Activated T-cell treated with anti-CD3 and anti-CD28 coated beads, Interleukin-2, amount 50 U/mL, for 4 hours (primary cell): ENCODE measurements around the gene TBC1D1. TPM values are rescaled to one million over a fixed set of nuclear protein-coding genes. Genes with fewer than 3 reads are reported as not detected.
"Not testable (repeated sequence)": the region's sequence is repeated elsewhere in the genome, so short reads cannot be mapped to it uniquely, and the experiment has no call there.

Experiments
- ATAC-seq, 2 donors: fragments of 200-7000 bp; cut with Tn5 transposase; one replicate each; pipeline ENCODE4 v1.10.0; 2021
- DNase-seq: peaks from one replicate; pipeline ENCODE4 v3.0.0-alpha.2; 2020
- H3K27me3 Mint-ChIP-seq: one replicate; pipeline ENCODE4 v1.8.0; 2021; ENCODE audit warnings: low read depth, mixed read lengths
- H3K36me3 Mint-ChIP-seq: one replicate; pipeline ENCODE4 v1.8.0; 2022; ENCODE audit warnings: mixed read lengths; ENCODE audit not compliant: insufficient read depth
- H3K4me1 Mint-ChIP-seq: one replicate; pipeline ENCODE4 v1.8.0; 2021; ENCODE audit warnings: low read depth, mixed read lengths
- H3K4me3 Mint-ChIP-seq: one replicate; pipeline ENCODE4 v1.8.0; 2021; ENCODE audit warnings: mild to moderate bottlenecking, moderate library complexity, mixed read lengths
- H3K9me3 Mint-ChIP-seq: one replicate; pipeline ENCODE4 v1.8.0; 2021; ENCODE audit warnings: mixed read lengths
- total RNA-seq, 3 donors: library from RNA; stranded (reverse); gene quantifications; one replicate each; pipeline ENCODE4 v1.2.1, GENCODE V29; 2021

The TBC1D1 gene
- total RNA-seq, 3 donors from 2014 or later, result 29.4 to 42.0 (median 38.8) TPM

DNA sequence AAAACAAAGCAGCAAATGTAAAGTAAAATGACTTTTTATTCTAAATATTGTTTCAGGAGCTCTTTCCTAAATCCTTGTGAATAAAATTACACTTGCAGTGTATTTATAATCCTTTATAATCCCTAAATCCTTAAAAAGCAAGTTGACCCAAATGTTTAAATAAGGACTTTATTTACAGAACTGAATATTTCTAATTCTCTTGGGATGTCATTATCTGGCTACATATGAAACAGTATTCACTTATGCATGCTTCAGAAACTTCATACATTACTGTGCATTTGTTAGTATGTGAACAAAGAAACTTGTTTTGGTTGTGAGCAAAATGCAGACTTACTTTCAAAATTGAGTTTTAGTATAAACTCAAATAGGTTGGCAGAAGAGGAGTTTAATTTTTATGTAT is 118.5 kb downstream of the TBC1D1 start:
- Mint-ChIP-seq H3K4me1 (peaks cover 29% of the 10 kb centered on the region), H3K27me3 (no peaks in the 10 kb centered on the region), H3K36me3 (peaks cover 1% of the 10 kb centered on the region), H3K4me3 (no peak overlapping the region), H3K9me3 (no peaks in the 10 kb centered on the region)
- ATAC-seq (no peak), DNase-seq (no peak)

DNA sequence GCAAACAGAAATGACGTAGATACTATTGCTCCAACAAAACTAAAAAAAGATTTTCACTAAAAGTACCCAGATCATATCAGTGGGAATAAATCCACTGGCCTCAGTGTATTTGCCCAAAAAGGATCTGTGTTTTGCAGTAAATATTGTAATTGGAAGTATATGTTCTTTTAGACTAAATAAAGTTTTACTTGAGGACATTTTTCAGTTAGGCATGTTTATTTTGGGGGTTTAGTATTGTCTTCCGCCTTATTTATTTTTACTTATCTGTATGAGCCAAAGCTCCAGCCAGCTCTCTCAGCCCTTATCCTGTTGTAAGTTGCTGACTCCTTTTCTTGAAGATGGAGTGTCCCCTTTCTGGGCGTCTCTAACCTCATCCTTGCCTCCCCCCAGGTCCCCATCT is 119.1 kb downstream of the TBC1D1 start:
- peaks cover 25% of the 10 kb centered on the region for H3K4me1 Mint-ChIP-seq
- H3K27me3 Mint-ChIP-seq, result no peaks in the 10 kb centered on the region
- no peaks in the 10 kb centered on the region for H3K9me3 Mint-ChIP-seq
- H3K36me3 Mint-ChIP-seq, result peaks cover 4% of the 10 kb centered on the region
- DNase-seq (no peak), ATAC-seq (no peak)
- H3K4me3 Mint-ChIP-seq, result no peak overlapping the region

DNA sequence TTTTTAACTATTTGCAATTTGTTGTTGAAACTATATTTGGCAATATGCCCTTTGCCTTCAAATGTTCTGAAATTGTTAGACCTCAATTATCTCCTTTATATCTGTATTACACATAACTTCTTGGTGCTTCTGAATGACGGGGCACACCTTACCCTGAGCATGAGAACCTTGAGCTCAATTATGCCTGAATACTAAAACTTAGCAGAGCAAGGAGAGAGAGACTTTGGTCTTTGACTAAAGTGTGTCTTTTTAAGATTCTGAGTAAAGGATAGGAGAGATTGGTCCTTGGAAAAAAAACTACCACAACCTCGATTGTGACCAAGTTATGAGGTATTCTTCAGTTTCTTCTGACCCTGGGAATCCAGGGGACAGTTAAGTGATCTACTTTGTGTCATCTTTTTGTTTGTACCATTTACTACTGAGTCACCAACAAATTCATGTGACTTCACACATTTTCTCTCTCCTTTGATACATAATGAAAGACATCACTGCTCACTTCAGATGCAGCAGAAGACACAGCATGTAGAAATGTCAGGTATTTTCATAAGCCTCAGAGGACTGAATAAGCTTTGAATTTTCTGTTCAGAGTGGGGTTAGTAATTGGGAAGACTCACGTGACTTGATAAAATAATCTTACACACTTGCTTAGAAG is 120.8 kb downstream of the TBC1D1 start:
- Mint-ChIP-seq H3K4me1 (peaks cover 21% of the 10 kb centered on the region), H3K27me3 (no peaks in the 10 kb centered on the region), H3K9me3 (no peaks in the 10 kb centered on the region), H3K36me3 (peaks cover 7% of the 10 kb centered on the region), H3K4me3 (no peak overlapping the region)
- DNase-seq, result no peak
- ATAC-seq, result peak; percentile 55 to 65

DNA sequence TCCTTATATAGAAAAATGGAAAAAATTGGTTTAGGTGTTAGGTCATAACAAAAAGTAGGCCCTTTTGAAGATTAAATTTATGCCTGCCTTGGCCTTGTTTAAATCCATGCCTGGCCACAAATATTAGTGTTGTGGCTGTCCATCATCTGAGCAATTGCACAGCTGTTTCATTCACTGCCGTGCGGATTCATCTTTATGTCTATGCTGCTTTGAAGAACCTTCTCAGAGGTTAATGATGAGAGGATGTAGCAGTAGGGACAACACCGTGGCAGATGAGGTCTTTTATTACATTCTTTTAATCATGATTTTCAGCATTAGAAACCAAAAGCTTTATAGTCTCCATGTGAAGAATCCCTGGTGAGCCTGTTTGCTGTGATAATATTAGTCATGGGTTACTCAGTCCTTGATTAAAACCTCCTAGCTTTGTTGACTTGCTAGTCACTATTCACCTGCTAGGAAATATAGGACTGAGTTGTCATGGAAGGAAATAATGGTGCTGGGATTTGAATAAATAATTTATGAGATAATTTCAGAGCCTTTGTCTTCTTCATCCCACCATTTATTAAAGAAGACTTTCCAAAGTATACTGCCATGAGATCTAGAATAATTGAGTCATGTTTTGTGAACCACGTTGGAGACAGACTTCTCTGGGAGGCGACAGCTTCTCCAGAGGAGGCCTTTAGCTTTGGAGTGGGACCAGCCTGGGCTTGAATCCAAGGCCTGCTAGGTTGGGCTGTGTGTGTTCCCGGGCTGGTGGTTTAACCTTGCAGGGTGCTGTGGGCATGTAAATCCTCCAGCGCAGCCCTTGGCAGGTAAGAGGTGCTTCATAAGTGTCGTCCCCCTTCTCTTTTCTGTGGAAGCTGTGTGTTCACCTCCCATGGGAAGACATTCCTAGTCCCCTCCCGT is 122.8 kb downstream of the TBC1D1 start:
- no peak overlapping the region for H3K4me3 Mint-ChIP-seq
- no peaks in the 10 kb centered on the region for H3K9me3 Mint-ChIP-seq
- H3K36me3 Mint-ChIP-seq, result peaks cover 10% of the 10 kb centered on the region
- peaks cover 10% of the 10 kb centered on the region for H3K4me1 Mint-ChIP-seq
- H3K27me3 Mint-ChIP-seq, result no peaks in the 10 kb centered on the region
- ATAC-seq (peak; percentile 28 to 37), DNase-seq (no peak)

DNA sequence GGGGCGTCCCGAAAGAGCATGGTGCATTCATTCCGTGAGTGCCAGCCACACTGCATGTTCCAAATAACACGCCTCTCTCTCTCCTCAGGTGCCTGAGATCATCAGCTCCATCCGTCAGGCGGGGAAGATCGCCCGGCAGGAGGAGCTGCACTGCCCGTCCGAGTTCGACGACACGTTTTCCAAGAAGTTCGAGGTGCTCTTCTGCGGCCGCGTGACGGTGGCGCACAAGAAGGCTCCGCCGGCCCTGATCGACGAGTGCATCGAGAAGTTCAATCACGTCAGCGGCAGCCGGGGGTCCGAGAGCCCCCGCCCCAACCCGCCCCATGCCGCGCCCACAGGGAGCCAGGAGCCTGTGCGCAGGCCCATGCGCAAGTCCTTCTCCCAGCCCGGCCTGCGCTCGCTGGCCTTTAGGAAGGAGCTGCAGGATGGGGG is 123.6 kb downstream of the TBC1D1 start:
- ATAC-seq (no peak), DNase-seq (no peak)
- Mint-ChIP-seq H3K27me3 (no peaks in the 10 kb centered on the region), H3K36me3 (peaks cover 10% of the 10 kb centered on the region), H3K9me3 (no peaks in the 10 kb centered on the region), H3K4me3 (no peak overlapping the region), H3K4me1 (peaks cover 8% of the 10 kb centered on the region)

DNA sequence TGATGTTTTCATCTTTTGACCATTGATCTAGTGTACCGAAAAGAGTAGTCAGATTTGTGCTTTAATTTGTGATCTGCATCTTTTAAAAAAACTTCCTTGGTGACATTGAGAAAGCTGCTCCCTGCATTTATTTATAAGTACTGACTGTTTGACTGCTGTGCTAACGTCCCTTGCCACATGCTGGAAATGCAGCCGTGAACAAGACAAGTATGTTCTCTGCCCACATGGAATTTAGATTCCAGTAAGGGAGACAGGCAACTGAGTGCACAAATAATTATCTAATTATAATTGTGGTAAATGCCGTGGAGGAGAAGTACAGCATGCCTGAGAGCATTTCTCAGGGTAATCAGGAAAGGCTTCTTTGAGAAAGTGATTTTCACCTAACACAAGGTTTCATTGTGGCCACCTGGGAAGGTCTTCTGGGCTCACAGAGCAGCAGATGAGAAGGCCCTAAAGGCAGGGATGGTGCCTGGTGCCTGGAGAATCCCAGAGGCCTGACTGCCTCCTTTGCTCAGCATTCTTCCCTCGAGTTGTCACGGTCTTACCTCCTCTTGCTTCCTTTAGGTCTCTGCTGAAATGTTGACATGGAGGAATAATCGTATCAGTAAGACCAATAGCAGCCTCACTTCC is 125.1 kb downstream of the TBC1D1 start:
- peaks cover 16% of the 10 kb centered on the region for H3K36me3 Mint-ChIP-seq
- no peaks in the 10 kb centered on the region for H3K27me3 Mint-ChIP-seq
- no peak for ATAC-seq
- no peak overlapping the region for H3K4me3 Mint-ChIP-seq
- H3K4me1 Mint-ChIP-seq, result peaks cover 3% of the 10 kb centered on the region
- peaks cover 3% of the 10 kb centered on the region for H3K9me3 Mint-ChIP-seq
- DNase-seq, result no peak

DNA sequence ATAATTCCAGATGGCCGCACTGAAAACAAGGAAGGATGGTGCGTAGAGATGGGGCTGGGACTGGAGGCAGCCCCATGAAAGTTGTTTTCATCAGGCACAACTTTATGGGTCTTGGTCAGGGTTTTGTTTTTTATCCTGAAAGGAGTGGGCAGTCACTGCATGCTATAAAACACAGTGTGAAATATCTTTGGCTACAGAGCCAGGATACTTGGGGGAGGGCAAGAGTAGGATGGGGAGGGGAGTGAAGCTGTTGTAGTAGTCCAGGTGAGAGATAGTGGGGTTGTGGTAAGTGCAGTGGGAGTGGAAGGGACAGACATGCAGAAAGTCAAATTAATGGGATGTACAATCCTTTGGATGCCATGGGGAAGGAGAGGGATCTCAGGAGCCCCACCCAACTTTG is 125.8 kb downstream of the TBC1D1 start:
- ATAC-seq (no peak), DNase-seq (no peak)
- Mint-ChIP-seq H3K4me1 (peaks cover 2% of the 10 kb centered on the region), H3K4me3 (no peak overlapping the region), H3K27me3 (no peaks in the 10 kb centered on the region), H3K36me3 (peaks cover 23% of the 10 kb centered on the region), H3K9me3 (peaks cover 4% of the 10 kb centered on the region)

DNA sequence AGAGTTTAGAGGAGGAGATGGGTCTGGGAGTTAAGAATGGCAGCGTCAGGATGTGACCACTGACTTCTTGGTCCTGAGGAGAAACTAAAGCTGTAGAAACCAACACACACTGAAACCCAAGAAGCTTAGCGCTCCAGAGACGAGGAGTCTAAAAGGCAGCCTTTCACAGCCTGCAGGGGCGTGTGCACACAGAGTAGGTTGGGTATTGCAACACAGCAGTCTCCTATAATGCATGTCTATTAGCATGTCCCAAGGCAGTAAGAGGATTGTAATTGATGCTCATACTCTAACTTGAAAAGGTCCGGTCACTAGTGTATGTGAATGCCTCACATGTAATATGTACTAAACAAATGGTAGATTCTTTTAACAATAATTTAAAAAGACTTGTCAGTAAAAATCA is 126.7 kb downstream of the TBC1D1 start:
- Mint-ChIP-seq H3K27me3 (no peaks in the 10 kb centered on the region), H3K4me3 (no peak overlapping the region), H3K9me3 (peaks cover 4% of the 10 kb centered on the region), H3K4me1 (peaks cover 3% of the 10 kb centered on the region), H3K36me3 (peaks cover 30% of the 10 kb centered on the region)
- DNase-seq (no peak), ATAC-seq (no peak)

DNA sequence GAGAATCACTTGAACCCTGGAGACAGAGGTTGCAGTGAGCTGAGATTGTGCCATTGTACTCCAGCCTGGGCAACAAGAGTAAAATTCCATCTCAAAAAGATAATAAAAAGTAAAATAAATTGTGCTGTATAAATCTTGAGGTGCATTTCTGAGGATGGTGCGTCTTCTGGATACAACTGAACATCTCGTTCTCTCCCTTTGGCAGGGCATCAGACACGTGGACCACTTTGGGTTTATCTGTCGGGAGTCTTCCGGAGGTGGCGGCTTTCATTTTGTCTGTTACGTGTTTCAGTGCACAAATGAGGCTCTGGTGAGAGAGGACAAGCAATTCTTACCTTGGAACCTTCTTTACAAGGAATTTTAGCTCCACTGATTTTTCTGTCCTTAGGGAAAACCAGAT is 129.5 kb downstream of the TBC1D1 start:
- H3K4me3 Mint-ChIP-seq, result no peak overlapping the region
- peaks cover 4% of the 10 kb centered on the region for H3K9me3 Mint-ChIP-seq
- H3K36me3 Mint-ChIP-seq, result peaks cover 30% of the 10 kb centered on the region
- DNase-seq, result no peak
- H3K27me3 Mint-ChIP-seq, result no peaks in the 10 kb centered on the region
- no peak for ATAC-seq
- H3K4me1 Mint-ChIP-seq, result peaks cover 3% of the 10 kb centered on the region

DNA sequence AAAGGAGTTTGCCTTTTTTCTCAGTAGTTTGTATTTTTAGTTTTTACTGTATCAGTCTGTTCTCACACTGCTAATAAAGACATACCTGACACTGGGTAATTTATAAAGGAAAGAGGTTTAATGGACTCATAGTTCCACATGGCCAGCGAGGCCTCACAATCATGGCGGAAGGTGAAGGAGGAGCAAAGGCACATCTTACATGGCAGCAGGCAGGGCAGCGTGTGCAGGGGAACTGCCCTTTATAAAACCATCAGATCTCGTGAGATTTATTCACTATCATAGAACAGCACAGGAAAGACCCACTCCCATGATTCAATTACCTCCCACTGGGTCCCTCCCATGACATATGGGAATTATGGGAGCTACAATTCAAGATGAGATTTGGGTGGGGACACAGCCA is 130.1 kb downstream of the TBC1D1 start:
- H3K9me3 Mint-ChIP-seq, ATAC-seq, H3K27me3 Mint-ChIP-seq, DNase-seq, H3K4me3 Mint-ChIP-seq, H3K4me1 Mint-ChIP-seq: not testable (repeated sequence)
- peaks cover 32% of the 10 kb centered on the region for H3K36me3 Mint-ChIP-seq

DNA sequence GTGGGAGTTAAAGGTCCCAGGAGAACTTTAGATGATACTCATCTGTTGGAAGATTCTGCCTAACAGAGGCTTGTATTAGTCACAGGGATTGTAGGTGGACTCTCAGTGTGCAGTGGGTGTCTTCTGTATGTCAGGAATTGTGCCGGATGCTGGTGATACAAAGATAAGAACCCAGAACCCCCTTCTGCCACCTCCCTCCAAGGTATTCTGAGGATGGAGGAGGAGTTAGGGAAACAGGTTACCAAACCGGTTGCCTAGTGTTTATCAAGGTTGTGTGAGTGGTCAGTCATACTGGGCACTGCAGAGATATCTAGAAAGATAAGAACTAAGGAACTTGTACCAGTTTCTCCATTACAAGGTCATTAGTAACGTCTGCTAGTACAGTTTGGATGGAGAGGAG is 130.9 kb downstream of the TBC1D1 start:
- no peak for DNase-seq
- peaks cover 3% of the 10 kb centered on the region for H3K4me1 Mint-ChIP-seq

DNA sequence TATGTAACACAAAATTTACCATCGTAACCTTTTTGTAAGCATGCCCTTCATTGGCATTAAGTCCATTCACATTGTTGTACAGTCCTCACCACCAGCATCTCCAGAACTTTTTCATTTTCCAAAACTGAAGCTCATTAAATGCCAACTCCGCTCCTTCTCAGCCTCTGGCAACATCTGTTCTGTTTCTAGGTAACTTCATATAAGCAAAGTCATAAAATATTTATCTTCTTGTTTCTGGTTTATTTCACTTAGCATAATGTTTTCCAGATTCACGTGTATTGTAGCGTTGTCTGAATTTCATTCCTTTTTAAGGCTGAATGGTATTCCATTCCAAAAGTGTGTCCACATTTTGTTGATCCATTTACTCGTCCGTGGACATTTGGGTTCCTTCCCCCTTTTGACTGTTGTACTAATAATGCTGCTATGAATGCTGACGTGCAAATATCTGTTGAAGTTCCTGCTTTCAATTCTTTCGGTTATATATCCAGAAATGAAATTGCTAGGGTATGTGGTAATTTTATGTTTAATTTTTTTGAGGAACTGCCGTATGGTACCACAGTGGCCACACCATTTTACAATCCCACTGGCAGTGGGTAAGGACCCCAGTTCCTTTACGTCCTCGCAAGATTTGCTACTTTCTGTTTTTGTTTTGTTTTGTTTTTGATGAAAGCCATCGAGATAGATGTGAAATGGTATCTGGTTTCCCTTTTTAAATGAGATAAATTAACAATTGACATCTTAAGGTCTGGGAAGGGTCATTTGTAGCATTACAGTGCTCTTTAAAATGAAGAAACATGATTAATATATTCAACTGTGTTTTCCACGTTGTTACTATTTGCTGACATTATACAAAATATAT is 132.7 kb downstream of the TBC1D1 start:
- H3K36me3 Mint-ChIP-seq, result peaks cover 29% of the 10 kb centered on the region
- H3K9me3 Mint-ChIP-seq, result peaks cover 4% of the 10 kb centered on the region
- no peak overlapping the region for H3K4me3 Mint-ChIP-seq
- no peak for DNase-seq
- H3K4me1 Mint-ChIP-seq, result peaks cover 3% of the 10 kb centered on the region
- no peaks in the 10 kb centered on the region for H3K27me3 Mint-ChIP-seq
- ATAC-seq, result no peak

More for the DNA sequence above, 130.9 kb downstream of the TBC1D1 start:
- Mint-ChIP-seq H3K9me3 (peaks cover 4% of the 10 kb centered on the region), H3K36me3 (peaks cover 32% of the 10 kb centered on the region), H3K4me3 (no peak overlapping the region), H3K27me3 (no peaks in the 10 kb centered on the region)
- no peak for ATAC-seq

DNA sequence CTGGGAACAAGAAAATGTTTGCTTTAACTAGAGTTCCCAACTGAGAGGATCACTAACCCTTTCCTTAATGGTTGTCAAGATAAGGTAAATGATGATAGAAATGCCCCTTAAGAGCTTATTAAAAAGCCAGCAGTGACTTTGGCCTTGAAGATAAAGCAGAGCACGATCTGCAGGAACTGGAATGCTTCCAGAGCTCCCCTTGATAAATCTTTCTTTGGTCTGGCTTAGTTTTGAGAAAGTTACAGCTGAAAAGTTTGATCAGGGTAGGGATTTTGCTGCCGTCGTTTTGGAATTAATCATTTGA is 133.3 kb downstream of the TBC1D1 start:
- H3K9me3 Mint-ChIP-seq, result peaks cover 4% of the 10 kb centered on the region
- H3K4me1 Mint-ChIP-seq, result peaks cover 3% of the 10 kb centered on the region
- H3K36me3 Mint-ChIP-seq, result peaks cover 29% of the 10 kb centered on the region
- H3K27me3 Mint-ChIP-seq, result no peaks in the 10 kb centered on the region
- DNase-seq (no peak), ATAC-seq (no peak)
- no peak overlapping the region for H3K4me3 Mint-ChIP-seq

DNA sequence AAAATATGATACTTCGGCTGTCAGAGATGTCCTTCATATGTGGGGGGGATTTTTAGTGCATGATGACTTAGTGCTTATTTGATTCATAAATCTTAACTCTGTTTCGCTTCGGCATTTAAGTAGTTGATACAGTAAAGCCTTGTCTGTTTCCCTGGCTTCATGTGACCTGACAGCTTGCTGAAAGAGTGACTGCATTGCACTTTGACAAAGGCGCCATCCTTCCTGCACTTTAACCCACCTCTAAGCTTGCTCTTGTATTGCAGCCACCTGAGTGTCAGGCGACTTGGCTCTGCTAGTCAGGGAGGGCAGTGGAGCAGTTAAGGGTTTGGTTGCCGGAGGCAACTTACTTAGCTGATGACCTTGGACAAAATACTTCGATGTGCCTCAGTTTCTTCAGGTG is 134.8 kb downstream of the TBC1D1 start:
- Mint-ChIP-seq H3K27me3 (no peaks in the 10 kb centered on the region), H3K9me3 (peaks cover 4% of the 10 kb centered on the region), H3K4me1 (peaks cover 3% of the 10 kb centered on the region), H3K4me3 (no peak overlapping the region), H3K36me3 (peaks cover 25% of the 10 kb centered on the region)
- ATAC-seq, result no peak
- no peak for DNase-seq
